ENCODE results near the gene C12orf50. TPM values are rescaled to one million over a fixed set of nuclear protein-coding genes. Genes with fewer than 3 reads are reported as not detected.

C12orf50 gene
- total RNA-seq, 1 donor from 2014 or later: 0.07 TPM

GRCh38 chr12:87995581-87996178, 33.5 kb downstream of the C12orf50 start:
- H3K9me3 Mint-ChIP-seq: peaks cover 2% of the 10 kb centered on the region
- H3K4me1 Mint-ChIP-seq: no peaks in the 10 kb centered on the region
- no peaks in the 10 kb centered on the region for H3K36me3 Mint-ChIP-seq (ENCODE audit: low read depth)
- H3K27ac Mint-ChIP-seq: no peak overlapping the region
- ChIA-PET CTCF (no interaction called here), POLR2A (no interaction called here)
- H3K27me3 Mint-ChIP-seq: no peaks in the 10 kb centered on the region
- no peak overlapping the region for H3K4me3 Mint-ChIP-seq
- no peak for DNase-seq
- peak; percentile 37 for ATAC-seq (ENCODE audit: low read depth)
- intact Hi-C loops (cut with micrococcal nuclease): no loop called here
- TF ChIP-seq, protein P1, sequence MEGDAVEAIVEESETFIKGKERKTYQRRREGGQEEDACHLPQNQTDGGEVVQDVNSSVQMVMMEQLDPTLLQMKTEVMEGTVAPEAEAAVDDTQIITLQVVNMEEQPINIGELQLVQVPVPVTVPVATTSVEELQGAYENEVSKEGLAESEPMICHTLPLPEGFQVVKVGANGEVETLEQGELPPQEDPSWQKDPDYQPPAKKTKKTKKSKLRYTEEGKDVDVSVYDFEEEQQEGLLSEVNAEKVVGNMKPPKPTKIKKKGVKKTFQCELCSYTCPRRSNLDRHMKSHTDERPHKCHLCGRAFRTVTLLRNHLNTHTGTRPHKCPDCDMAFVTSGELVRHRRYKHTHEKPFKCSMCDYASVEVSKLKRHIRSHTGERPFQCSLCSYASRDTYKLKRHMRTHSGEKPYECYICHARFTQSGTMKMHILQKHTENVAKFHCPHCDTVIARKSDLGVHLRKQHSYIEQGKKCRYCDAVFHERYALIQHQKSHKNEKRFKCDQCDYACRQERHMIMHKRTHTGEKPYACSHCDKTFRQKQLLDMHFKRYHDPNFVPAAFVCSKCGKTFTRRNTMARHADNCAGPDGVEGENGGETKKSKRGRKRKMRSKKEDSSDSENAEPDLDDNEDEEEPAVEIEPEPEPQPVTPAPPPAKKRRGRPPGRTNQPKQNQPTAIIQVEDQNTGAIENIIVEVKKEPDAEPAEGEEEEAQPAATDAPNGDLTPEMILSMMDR (IDR thresholded peaks at IDR 0.05): no peak

- CTCF ChIA-PET: no interaction called here
- POLR2A ChIA-PET: no interaction called here
- Mint-ChIP-seq H3K36me3 (ENCODE audit: low read depth) (no peaks in the 10 kb centered on the region), H3K4me3 (no peak overlapping the region), H3K27me3 (peaks cover 5% of the 10 kb centered on the region), H3K27ac (no peak overlapping the region), H3K9me3 (no peaks in the 10 kb centered on the region), H3K4me1 (no peaks in the 10 kb centered on the region)
- DNase-seq: no peak
- ATAC-seq (ENCODE audit: low read depth): no peak
- intact Hi-C loops (cut with micrococcal nuclease): no loop called here
- TF ChIP-seq, protein P1 (IDR thresholded peaks at IDR 0.05): no peak
Observed at GRCh38 chr12:87991483-87991882, 37.7 kb downstream of the C12orf50 start.

- Mint-ChIP-seq H3K36me3 (ENCODE audit: low read depth) (no peaks in the 10 kb centered on the region), H3K4me3 (no peak overlapping the region), H3K4me1 (no peaks in the 10 kb centered on the region), H3K27ac (no peak overlapping the region), H3K9me3 (no peaks in the 10 kb centered on the region), H3K27me3 (peaks cover 5% of the 10 kb centered on the region)
- no peak for DNase-seq
- ATAC-seq (ENCODE audit: low read depth): no peak
- TF ChIP-seq, protein P1 (IDR thresholded peaks at IDR 0.05): no peak
- POLR2A ChIA-PET: no interaction called here
- intact Hi-C loops (cut with micrococcal nuclease): no loop called here
- CTCF ChIA-PET: interaction anchor here (1.1 to 1.9 kb wide), 2 partner anchors 11 to 21 kb away, joined by 3 to 5 read pairs; no protein-coding TSS in a partner anchor
Observed at GRCh38 chr12:87988534-87988933, 40.7 kb downstream of the C12orf50 start.

- POLR2A ChIA-PET: no interaction called here
- no peak for ATAC-seq (ENCODE audit: low read depth)
- Mint-ChIP-seq H3K9me3 (no peaks in the 10 kb centered on the region), H3K4me1 (no peaks in the 10 kb centered on the region), H3K27me3 (peaks cover 5% of the 10 kb centered on the region), H3K36me3 (ENCODE audit: low read depth) (no peaks in the 10 kb centered on the region), H3K4me3 (no peak overlapping the region), H3K27ac (no peak overlapping the region)
- no peak for DNase-seq
- intact Hi-C loops (cut with micrococcal nuclease): no loop called here
- CTCF ChIA-PET: no interaction called here
- TF ChIP-seq, protein P1 (IDR thresholded peaks at IDR 0.05): no peak
Observed at GRCh38 chr12:87985069-87985675, 44.0 kb downstream of the C12orf50 start.

DNA sequence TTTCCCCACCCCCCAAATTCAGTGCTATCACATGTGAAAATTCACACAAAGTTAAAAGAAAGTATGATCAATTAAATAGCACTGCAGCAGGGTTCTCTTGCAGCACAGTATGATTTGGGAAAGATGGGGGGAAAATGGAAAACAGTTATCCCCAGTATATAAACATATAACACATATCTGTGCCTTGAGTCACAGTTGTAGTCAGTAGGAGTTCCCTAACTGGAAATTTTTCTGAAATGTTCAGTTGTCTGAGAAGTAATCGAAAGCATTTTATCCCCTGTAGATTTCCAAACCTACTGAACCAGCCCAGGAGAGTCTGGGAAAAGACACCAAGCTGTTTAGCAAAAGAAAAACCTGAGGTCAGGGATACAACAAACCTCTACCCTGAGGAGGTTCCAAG, 47.0 kb downstream of the C12orf50 start:
- ChIA-PET POLR2A (no interaction called here), CTCF (no interaction called here)
- intact Hi-C loops (cut with micrococcal nuclease): no loop called here
- H3K4me1 Mint-ChIP-seq: no peaks in the 10 kb centered on the region
- H3K4me3 Mint-ChIP-seq: no peak overlapping the region
- H3K27me3 Mint-ChIP-seq: no peaks in the 10 kb centered on the region
- H3K27ac Mint-ChIP-seq: no peak overlapping the region
- no peaks in the 10 kb centered on the region for H3K9me3 Mint-ChIP-seq
- TF ChIP-seq, protein P1 (IDR thresholded peaks at IDR 0.05): no peak
- ATAC-seq (ENCODE audit: low read depth) (no peak), DNase-seq (no peak)
- H3K36me3 Mint-ChIP-seq (ENCODE audit: low read depth): no peaks in the 10 kb centered on the region
